Lung microvascular endothelial cell (primary cell): ENCODE data around the gene VAV3. TPM values are rescaled to one million over a fixed set of nuclear protein-coding genes. Genes with fewer than 3 reads are reported as not detected.
"Not testable (repeated sequence)": the region's sequence is repeated elsewhere in the genome, so short reads cannot be mapped to it uniquely, and the experiment has no call there.

Source experiments
- DNase-seq, 2 donors: peaks; one replicate each; pipeline versions ENCODE4 v3.0.0 to v3.0.0-alpha.2; 2010; ENCODE audit warnings: low read depth in 2 of 2
- total RNA-seq: library from RNA; depleted of rRNA; stranded (reverse); fragments of >200 nt; gene quantifications from 2 replicates; pipeline ENCODE4 v1.2.1, GENCODE V29; 2014

Gene VAV3
- total RNA-seq, 1 donor from 2014 or later, result 59.1 TPM

DNA sequence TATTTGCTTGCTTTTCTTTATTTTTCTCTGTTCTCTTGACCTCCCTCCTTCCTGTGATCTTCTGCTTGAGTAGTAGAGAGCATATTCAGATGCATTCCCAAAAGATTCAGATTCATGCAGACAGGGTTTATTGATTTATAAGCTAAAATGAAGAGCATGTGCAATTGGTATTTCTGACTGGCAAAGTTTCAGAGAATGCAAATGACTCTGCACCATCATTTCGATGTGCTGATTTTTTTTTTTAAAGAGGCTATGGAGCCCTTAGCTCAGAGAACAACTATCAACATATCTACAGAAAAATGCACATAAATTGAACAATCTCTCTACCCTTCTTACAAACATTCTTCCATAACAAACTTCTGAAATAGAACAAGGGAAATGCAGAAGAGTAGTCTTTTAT lies 312.0 kb downstream of the VAV3 start:
- DNase-seq, result no peak

DNA sequence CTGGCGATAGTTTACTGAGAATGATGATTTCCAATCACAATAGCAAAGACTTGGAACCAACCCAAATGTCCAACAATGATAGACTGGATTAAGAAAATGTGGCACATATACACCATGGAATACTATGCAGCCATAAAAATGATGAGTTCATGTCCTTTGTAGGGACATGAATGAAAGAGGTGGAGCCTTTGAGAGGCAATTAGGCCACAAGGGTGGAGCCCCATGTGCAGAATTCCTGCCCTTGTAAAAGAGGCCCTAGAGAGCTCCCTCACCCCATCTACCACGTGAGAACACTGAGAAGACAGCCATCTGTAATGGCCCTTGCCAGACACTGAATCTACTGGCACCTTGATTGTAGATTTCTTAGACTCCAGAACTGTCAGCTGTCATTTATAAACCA lies 314.2 kb downstream of the VAV3 start:
- not testable (repeated sequence) for DNase-seq

DNA sequence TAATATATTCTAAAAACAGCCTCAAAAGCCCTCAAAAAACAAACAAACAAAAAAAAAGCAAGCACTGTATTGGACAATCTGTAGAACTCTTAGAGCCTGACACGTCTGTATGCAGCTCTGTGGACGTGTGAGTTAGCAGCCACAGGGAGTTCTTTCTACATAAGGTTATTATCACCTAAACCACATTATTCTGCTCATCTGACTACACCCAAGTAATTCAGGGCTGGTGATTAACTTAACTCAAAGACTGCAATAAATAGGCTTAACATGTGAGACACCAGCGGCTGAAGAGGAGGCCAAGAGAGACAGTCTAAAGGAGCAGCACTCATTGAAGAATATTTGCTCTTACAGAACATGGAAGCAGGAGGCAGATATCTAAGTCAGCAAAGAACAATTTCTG lies 316.0 kb downstream of the VAV3 start:
- DNase-seq, result no peak

DNA sequence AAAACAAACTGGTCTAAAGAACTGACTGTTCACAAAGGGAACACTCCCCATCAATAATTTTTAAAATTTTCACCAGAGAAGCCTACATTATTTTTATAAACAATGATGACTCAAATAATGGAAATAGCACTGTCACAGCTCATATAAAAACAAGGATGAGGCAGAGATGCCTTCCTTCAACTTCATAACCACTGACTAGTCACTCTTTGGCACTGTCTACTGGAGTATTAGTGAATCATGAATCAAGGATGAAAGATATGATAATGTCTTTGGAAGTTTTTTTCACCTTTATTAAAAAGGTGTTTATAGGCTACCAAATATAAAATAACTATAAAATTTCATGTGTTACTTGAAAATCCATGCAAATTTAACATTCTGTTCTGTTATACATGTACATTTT lies 316.9 kb downstream of the VAV3 start:
- DNase-seq, result peak in 1 of 2 donors; percentile 42

DNA sequence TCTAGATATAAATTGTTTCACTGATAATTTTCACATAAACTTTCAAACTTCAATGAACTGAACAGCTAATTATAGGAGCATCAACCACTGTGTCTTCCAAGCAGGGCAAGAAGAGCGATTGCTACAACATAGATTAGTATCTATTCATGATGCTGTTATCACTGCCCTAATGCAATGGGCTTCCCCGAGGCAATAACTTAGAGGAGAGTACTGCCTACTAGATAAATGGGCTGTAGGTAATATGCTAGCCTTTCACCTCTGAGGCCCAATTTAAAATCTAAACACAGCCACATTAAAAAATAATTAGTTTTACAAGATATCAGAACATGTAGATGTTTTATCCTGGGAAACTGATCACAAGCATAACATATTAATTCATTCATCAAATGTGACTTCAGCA lies 318.0 kb downstream of the VAV3 start:
- no peak for DNase-seq

DNA sequence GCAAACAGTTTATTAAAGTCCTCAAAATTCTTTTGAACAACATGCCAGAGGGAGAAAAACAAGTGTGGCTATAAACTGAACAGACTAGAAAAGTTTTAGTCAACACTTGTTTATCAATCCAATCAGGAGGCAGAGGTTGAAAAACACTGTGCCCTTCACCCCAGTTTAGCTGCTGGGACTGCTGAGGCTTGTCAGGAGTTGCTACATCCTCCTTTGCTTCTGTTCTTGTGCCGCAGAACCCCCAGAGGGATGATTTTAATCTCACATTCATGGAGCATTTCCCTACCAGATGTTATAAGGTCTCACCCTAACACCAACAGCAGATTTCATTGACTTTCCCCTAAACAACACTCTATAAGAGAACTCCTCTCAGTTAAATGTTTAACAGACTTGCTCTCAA lies 321.2 kb downstream of the VAV3 start:
- no peak for DNase-seq

DNA sequence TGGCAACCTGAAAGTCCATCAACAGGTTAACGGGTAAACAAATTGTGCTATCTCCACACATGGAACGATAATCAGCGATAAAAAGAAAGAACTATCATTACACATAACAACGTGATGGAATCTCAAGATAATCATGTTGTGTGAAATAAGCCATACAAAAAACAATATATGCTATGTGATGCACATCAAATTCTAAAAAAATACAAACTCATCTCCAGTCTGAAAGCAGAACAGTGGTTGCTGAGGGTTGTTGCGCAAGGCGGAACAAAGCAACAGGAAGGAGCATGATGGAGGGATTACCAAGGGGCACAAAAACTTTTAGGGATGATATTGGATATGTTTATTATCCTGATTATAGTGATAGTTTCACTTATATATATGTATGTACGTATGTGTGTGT lies 324.8 kb downstream of the VAV3 start:
- DNase-seq, result no peak

DNA sequence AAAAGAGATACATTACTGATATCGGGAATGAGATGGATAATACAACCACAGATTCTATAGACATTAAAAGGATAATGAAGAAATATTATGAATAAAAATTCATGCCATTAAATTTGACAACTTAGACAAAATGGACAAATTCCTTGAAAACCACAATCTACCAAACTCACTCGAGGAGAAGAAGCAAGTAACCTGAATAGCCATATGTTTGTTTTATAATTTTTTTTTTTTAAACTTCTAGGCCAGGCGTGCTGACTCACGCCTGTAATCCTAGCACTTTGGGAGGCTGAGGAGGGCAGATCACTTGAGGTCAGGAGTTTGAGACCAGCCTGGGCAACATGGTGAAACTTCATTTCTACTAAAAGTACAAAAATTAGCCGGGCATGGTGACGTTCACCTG lies 327.9 kb downstream of the VAV3 start:
- no peak for DNase-seq

DNA sequence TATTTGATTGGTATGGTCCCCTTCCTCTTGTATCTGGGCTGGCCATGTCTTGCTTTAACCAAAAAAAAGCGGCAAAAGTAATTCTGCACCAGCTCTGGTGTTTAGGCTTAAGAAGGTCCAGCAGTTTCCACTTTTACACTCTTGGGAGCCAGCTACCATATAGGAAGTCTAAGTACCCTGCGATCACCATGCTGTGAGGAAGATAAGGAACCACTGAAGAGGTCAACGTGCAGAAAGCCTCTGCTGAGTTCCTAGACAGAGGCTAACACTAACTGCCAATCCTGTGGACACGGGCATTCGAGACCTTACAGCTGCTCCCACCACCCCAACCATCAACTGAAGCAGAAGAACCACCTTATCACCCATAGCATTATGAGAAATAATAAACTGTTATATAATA lies 331.4 kb downstream of the VAV3 start:
- no peak for DNase-seq

DNA sequence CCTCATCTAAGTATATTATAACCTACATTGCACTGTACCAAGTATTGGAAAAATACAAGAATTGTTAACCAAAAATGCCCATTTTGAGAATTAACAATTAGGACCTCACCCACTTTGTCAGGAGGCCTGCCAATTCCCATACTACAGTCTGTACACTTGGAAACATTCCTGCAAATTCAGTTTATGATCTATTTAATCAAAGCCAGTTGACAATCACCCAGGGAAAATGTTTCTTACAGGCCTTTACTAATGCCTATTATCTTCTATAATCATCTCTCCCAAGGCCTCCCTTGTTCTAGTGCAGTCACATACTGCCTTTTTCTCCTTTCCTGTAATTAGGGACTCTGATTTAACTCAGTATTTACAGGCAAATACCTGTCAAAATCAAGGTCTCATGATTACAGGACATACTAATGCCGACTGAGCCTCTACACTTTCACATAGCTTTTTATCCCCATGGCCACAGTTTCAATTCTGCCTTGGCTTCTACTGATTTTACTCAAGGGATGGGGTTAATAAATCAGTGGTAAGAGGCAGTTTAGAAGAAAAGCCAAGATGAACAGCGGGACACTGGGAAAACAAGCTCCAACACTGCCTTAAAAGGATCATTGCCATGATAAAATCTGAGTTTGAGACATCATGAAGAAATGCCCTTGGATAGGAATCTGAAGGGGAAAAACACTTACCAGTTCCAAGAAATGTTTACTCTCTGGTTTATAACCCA lies 338.7 kb downstream of the VAV3 start:
- DNase-seq, result no peak

DNA sequence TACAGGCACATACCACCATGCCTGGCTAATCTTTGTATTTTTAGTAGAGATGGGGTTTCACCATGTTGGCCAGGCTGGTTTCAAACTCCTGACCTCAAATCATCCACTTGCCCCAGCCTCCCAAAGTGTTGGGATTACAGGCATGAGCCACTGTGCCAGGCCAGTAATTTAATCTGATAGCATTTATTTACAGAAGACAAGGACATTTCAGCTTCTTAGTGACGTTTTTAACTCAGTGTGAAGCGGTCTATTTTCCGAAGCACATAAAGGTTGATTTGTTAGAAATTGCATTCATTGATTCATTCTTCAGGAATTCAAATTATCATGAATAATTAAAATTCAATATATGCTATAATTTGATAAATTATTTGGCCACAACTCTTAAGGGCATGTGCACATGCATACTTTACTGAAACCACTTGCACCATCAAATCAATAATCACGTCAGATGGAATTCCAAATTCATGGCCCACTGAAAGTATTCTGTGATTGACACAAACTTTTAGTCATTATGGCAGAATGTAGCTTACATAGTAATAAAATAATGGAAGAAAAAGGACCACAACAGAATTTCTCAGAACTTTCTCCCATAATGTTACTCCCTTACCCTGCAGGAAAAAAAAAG lies 339.5 kb downstream of the VAV3 start:
- DNase-seq, result no peak

DNA sequence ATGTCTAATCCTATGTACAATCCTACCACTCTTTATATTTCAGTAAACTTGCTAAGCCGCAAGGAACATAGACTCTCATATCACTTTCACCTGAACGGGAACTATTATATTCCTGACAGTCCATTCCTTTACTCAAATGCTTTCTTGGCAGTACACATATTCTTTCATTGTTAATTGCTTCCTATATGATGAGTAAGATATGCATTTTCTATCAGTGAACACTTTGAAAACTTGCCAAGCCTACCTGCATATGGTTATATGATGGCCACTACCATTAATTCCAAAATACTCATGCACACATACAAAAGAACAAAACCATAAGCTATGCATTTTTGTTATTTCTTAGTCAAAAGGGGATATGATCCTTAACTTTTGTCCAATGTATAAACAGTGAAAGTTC lies 341.5 kb downstream of the VAV3 start:
- no peak for DNase-seq

DNA sequence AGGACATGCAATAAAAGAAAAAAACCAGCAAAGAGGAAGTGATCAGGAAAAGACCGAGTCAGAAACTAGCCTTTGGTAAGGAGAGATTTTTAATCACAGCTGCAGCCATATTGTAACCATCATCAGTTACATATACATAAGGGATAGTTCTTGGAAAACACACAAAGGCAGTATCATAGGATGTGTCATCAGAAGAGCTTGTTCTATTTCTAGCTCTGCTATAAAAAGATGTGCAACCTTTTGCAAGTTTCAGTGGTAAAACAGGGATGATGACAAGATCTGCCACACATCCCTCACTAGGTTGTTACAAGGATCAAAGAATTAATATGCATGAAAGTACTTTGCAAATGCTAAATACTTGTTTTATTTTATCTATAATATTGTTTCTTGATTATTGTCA lies 342.0 kb downstream of the VAV3 start:
- DNase-seq, result no peak

DNA sequence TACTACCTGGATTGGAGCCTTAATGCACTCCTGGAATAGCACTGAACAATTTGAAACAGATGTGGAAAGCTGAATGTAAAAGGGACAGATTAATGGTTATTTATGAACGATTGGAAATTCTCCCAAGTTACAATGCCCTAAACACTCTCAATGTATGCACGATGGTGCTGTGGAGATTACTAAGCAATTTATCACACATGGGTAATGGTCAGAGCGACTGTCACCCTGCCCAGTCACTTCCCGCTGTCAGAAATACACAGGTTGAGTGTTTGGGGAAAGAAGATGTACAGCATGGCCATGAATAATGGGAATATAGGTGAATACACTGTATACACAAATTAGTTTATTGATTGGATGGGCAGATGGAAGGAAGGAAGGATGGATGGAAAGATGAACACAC lies 342.4 kb downstream of the VAV3 start:
- DNase-seq, result no peak

DNA sequence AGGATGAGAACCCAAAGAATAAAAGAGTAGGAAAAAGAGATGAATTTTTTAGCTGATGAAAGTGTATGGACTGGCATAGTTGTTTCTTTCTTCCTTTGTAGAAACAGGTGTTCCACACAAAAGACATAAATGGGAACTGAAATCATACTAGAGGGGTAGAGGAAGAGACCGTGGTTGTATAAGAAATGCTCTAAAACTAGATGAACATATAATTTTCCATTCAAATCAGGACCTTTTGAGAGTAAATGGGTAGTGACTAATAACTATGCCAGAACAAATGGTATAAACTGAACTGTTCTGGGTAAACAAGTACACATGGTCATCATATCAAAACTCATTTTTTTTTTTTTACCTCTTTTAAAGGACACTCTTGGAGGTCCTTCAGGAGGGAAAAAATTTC lies 344.2 kb downstream of the VAV3 start:
- no peak for DNase-seq

DNA sequence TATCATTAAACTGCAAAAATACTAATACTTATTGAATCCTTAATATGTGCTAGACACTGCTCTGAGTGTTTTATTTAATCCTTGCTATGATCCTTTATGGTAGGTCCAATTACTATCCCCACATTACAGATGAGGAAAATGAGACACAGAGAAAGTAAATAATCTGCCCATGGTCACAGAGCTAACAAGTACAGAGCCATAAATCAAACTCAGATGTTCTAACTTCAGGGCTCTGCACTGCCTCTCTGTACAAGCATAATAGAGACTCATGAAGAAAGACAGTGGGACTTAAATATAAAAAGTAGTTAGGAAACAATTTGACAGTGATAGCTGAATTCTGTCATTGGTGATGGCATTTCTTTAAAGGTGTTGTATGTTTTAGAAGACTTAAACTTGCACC lies 346.4 kb downstream of the VAV3 start:
- DNase-seq, result no peak

DNA sequence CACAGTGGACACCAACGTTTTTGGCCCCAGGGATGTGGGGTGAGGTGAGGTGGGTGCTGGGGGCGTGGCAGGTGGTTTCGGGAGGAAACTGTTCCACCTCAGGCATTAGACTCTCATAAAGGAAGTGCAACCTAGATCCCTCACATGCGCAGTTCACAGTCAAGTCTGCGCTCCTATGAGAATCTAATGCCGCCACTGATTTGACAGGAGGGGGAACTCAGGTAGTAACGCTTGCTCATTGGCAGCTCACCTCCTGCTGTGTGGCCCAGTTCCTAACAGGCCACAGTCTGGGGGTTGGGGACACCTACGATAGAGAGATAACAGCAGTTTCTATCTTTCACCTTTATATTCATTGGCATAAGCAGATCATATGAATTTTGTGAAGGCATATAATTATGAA lies 347.1 kb downstream of the VAV3 start:
- no peak for DNase-seq

DNA sequence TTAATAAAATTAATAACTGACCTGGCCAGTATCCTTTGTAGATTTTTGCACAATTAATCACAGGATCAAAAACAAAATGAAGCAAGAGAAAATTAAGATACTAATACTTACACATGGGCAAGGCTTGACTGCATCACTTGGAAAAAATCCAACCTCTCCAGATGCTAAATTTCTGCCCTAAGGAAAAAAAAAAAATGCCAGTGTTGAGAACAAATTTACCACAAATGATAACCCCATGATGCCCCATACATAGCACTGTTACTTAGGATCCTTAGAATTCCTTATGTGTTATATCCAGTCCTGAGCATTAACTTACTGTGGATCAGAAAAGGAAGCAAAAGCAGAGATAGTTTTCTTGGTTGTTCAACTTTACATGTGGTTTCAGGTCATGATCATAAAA lies 347.5 kb downstream of the VAV3 start:
- DNase-seq, result no peak

DNA sequence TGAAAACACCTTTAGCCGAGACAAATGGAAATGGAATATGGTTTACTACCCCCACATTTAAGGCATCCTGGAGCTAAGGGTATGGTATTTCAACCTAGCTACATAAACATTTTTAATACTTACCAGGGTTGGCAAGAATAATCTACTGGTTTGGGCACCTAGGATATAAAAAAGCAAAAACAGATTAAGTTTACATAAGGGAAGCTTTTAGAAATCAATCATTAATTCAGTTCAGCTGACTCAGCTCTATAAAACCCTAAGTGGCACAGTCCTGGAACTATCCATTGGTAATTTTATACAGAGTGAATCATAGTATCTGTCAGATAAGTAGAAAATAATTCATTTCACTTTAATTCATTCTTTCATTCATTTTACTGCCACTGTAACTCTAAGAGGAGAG lies 355.2 kb downstream of the VAV3 start:
- no peak for DNase-seq

DNA sequence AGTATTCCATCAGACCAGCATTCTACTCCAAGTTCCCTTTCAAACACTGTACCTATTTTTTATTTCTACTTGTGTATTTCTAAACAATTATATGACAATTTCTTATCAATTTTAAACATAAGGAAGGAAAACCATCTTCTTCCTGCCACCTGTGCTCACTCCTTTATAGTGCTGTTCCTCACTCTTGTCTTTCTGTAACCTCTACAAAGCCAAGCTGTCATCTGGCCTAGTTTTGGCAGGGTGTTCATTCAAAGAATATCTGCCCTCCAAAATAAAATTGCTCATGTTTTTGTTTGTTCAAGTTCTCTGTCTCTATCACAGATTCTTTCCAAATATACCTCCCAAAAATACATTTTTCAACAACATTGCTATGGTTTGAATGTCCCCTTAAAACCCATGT lies 360.2 kb downstream of the VAV3 start:
- DNase-seq, result no peak

DNA sequence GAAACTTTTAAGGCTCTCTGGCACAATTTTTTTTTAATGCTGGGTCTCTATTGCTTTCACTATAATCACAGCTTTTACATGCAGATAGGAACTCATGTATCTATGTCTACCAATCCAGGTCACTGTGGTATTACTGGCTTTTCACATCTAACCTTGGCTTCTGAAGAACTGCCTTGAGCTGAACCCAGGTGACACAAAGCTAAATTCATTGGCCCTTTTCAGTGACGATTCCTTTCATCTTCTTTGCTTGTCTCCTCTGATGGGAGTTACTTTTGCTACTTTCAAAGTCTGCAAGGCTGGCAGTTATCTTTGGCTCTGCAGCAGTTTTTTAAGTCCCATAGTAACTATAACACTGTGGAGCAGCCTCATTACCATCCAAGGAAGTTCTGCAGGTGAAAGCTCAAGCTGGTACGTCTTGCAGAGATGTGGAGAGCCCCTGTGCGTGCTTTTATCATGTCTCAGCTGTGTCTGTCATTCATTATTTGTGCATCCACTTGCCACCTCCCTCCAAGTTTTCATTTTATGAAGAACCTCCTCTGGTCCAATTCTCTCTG lies 364.3 kb downstream of the VAV3 start:
- no peak for DNase-seq

DNA sequence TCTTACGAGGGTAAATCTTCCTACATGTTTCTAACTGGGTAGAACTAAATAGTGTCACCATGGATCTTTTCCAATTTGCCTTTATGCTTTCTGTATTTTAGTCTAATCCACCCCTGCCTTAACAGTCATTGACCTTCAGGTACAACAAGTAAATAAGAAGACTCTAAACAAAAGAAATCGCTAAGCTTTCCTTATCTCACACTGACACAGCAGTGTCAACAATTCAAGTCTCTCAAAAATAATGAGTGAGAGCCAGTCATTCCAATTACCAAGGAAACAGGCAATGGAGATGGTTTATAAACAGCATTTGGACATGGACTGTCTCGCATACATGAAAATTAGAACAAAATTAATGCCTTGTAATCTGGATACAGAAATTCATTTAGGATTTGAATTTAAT lies 365.8 kb downstream of the VAV3 start:
- DNase-seq, result no peak

DNA sequence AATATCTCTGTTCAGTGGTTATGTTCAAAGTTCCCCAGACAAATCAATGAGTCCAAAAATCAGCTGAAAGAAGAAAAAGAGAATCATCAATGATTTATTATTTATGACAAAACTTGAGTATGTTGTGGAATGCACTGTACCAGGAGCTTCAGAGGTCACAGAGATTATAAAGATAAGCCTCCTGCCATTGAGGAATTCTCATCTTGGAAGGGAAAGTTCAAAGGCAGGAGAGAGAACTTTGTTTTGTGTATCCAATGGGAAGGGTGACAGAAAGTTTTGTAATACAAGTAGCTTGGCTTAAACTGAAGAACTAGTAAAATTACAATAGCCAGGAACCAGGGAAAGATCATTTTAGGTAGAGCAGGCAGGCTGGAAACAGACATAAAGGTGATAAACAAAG lies 367.7 kb downstream of the VAV3 start:
- no peak for DNase-seq
